Measurements from ENCODE around the gene SDHB.

Gene SDHB

DNA sequence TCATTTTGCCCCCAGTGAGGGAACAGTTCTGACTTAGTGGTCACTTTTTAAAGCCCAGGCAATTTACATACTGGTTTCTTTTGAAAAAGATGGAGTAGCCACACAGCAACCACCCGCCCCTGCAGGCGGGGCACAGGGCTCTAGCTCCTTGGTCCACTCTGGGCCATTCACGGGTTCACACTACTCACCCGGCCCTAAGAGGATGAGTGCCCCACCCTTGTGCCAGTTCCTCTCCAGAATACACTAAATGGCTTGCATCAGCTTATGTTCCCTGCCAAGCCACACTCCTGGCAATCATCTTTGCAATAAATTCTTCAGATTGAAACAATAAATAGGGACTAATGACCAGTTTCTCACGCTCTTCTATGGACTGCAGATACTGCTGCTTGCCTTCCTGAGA lies 26.4 kb downstream of the SDHB start:
- Histone ChIP-seq H3K9me3 (ENCODE audit: insufficient read depth, low read depth, low read length) (no peaks in the 10 kb centered on the region), H3K4me3 (ENCODE audit: low read length, poor library complexity, severe bottlenecking) (no peak overlapping the region), H4K20me1 (ENCODE audit: insufficient read depth, low read length, poor library complexity, severe bottlenecking) (no peaks in the 10 kb centered on the region), H3K4me1 (ENCODE audit: insufficient read depth, low read length, poor library complexity, severe bottlenecking) (no peaks in the 10 kb centered on the region), H3K27me3 (ENCODE audit: insufficient read depth, low read length, poor library complexity, severe bottlenecking) (no peaks in the 10 kb centered on the region), H3K9me2 (replicated peaks; ENCODE audit: low read depth, low read length) (no peaks in the 10 kb centered on the region), H3K79me2 (ENCODE audit: insufficient read depth, low read length) (no peaks in the 10 kb centered on the region), H3K36me3 (ENCODE audit: insufficient read depth, low read length) (peaks cover 87% of the 10 kb centered on the region; the same call in 1 of the 2 replicates), H3K4me2 (ENCODE audit: low read depth, low read length, poor library complexity, severe bottlenecking) (no peak overlapping the region), H2AFZ (ENCODE audit: low read length) (no peak overlapping the region), H3K9ac (ENCODE audit: low read depth, low read length, poor library complexity, severe bottlenecking) (no peak overlapping the region), H3F3A (ENCODE audit: low read depth) (no peaks in the 10 kb centered on the region)
- TF ChIP-seq, protein P1, sequence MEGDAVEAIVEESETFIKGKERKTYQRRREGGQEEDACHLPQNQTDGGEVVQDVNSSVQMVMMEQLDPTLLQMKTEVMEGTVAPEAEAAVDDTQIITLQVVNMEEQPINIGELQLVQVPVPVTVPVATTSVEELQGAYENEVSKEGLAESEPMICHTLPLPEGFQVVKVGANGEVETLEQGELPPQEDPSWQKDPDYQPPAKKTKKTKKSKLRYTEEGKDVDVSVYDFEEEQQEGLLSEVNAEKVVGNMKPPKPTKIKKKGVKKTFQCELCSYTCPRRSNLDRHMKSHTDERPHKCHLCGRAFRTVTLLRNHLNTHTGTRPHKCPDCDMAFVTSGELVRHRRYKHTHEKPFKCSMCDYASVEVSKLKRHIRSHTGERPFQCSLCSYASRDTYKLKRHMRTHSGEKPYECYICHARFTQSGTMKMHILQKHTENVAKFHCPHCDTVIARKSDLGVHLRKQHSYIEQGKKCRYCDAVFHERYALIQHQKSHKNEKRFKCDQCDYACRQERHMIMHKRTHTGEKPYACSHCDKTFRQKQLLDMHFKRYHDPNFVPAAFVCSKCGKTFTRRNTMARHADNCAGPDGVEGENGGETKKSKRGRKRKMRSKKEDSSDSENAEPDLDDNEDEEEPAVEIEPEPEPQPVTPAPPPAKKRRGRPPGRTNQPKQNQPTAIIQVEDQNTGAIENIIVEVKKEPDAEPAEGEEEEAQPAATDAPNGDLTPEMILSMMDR (conservative IDR thresholded peaks at IDR 0.05; ENCODE audit: low read length) = no peak

- Histone ChIP-seq H3K4me1 (ENCODE audit: insufficient read depth, low read length, poor library complexity, severe bottlenecking) (no peaks in the 10 kb centered on the region), H4K20me1 (ENCODE audit: insufficient read depth, low read length, poor library complexity, severe bottlenecking) (no peaks in the 10 kb centered on the region), H3K79me2 (ENCODE audit: insufficient read depth, low read length) (no peaks in the 10 kb centered on the region), H3K9ac (ENCODE audit: low read depth, low read length, poor library complexity, severe bottlenecking) (no peak overlapping the region), H2AFZ (ENCODE audit: low read length) (no peak overlapping the region), H3K4me2 (ENCODE audit: low read depth, low read length, poor library complexity, severe bottlenecking) (no peak overlapping the region), H3K4me3 (ENCODE audit: low read length, poor library complexity, severe bottlenecking) (no peak overlapping the region), H3K27me3 (ENCODE audit: insufficient read depth, low read length, poor library complexity, severe bottlenecking) (no peaks in the 10 kb centered on the region), H3K36me3 (ENCODE audit: insufficient read depth, low read length) (peaks cover 93% of the 10 kb centered on the region; the same call in 1 of the 2 replicates), H3K9me3 (ENCODE audit: insufficient read depth, low read depth, low read length) (no peaks in the 10 kb centered on the region), H3F3A (ENCODE audit: low read depth) (no peaks in the 10 kb centered on the region), H3K9me2 (replicated peaks; ENCODE audit: low read depth, low read length) (no peaks in the 10 kb centered on the region)
- TF ChIP-seq, protein P1 (conservative IDR thresholded peaks at IDR 0.05; ENCODE audit: low read length) = no peak
- TF ChIP-seq EZH2phosphoT487 (IDR thresholded peaks at IDR 0.05; ENCODE audit: borderline replicate concordance) = no peak
Observed at GRCh38 chr1:17024721-17025120, 29.1 kb downstream of the SDHB start.

- H3K4me3 ChIP-seq (ENCODE audit: low read length, poor library complexity, severe bottlenecking) = no peak overlapping the region
- no peaks in the 10 kb centered on the region for H3K4me1 ChIP-seq (ENCODE audit: insufficient read depth, low read length, poor library complexity, severe bottlenecking)
- TF ChIP-seq, protein P1 (conservative IDR thresholded peaks at IDR 0.05; ENCODE audit: low read length) = no peak
- no peak for TF ChIP-seq EZH2phosphoT487 (IDR thresholded peaks at IDR 0.05; ENCODE audit: borderline replicate concordance)
- no peaks in the 10 kb centered on the region for H3K27me3 ChIP-seq (ENCODE audit: insufficient read depth, low read length, poor library complexity, severe bottlenecking)
- H3F3A ChIP-seq (ENCODE audit: low read depth) = no peaks in the 10 kb centered on the region
- H3K36me3 ChIP-seq (ENCODE audit: insufficient read depth, low read length) = peaks cover 100% of the 10 kb centered on the region; the same call in 1 of the 2 replicates
- H4K20me1 ChIP-seq (ENCODE audit: insufficient read depth, low read length, poor library complexity, severe bottlenecking) = no peaks in the 10 kb centered on the region
- no peak overlapping the region for H2AFZ ChIP-seq (ENCODE audit: low read length)
- H3K9ac ChIP-seq (ENCODE audit: low read depth, low read length, poor library complexity, severe bottlenecking) = no peak overlapping the region
- H3K9me2 ChIP-seq (replicated peaks; ENCODE audit: low read depth, low read length) = no peaks in the 10 kb centered on the region
- H3K4me2 ChIP-seq (ENCODE audit: low read depth, low read length, poor library complexity, severe bottlenecking) = no peak overlapping the region
- H3K9me3 ChIP-seq (ENCODE audit: insufficient read depth, low read depth, low read length) = no peaks in the 10 kb centered on the region
- H3K79me2 ChIP-seq (ENCODE audit: insufficient read depth, low read length) = no peaks in the 10 kb centered on the region
Observed at GRCh38 chr1:17023573-17023972, 30.3 kb downstream of the SDHB start.
